OCI-LY3 (cell line): Measurements from ENCODE around the gene PDCD4.
A peak's percentile ranks its signal among the peaks of the same experiment; 100 is the strongest.

ENCODE experiments used
- H2AFZ ChIP-seq: fragments of 200-600, 300-600 bp; shearing (Covaris generic); 2 replicates; pipeline ENCODE4 v1.6.0; 2014; ENCODE audit warnings: antibody characterized with exemption, low read depth, low read length
- H3K27ac ChIP-seq: fragments of 200-600, 300-600 bp; sonication (generic); 2 replicates; pipeline ENCODE4 v1.5.1; 2014; ENCODE audit warnings: mild to moderate bottlenecking, low read length, moderate library complexity, mixed read lengths
- H3K27me3 ChIP-seq: fragments of 200-600, 300-600 bp; sonication (generic); 2 replicates; pipeline ENCODE4 v1.6.1; 2014; ENCODE audit warnings: low read depth, low read length, mixed read lengths
- H3K36me3 ChIP-seq: fragments of 200-600, 300-600 bp; sonication (generic); replicated peaks from 2 replicates; pipeline ENCODE3; 2014; ENCODE audit warnings: low read depth, low read length, mixed read lengths
- H3K4me1 ChIP-seq: fragments of 300-600, 200-600 bp; sonication (generic); 2 replicates; pipeline ENCODE4 v1.6.1; 2014; ENCODE audit warnings: low read length, mixed read lengths
- H3K4me2 ChIP-seq: fragments of 200-600, 300-600 bp; sonication (generic); 2 replicates; pipeline ENCODE4 v1.6.1; 2014; ENCODE audit warnings: low read length, mixed read lengths
- H3K4me3 ChIP-seq: fragments of 300-600, 200-600 bp; sonication (generic); 2 replicates; pipeline ENCODE4 v1.5.1; 2014; ENCODE audit warnings: antibody characterized with exemption, mild to moderate bottlenecking, low read length, moderate library complexity
- H3K79me2 ChIP-seq: fragments of 300-600, 200-600 bp; shearing (Covaris generic); 2 replicates; pipeline ENCODE4 v1.6.1; 2014; ENCODE audit warnings: mild to moderate bottlenecking, low read length, mixed read lengths
- H3K9ac ChIP-seq: fragments of 300-600, 200-600 bp; shearing (Covaris generic); 2 replicates; pipeline ENCODE4 v1.6.0; 2014; ENCODE audit warnings: mild to moderate bottlenecking, low read length, moderate library complexity
- H3K9me3 ChIP-seq: fragments of 200-600, 300-600 bp; shearing (Covaris generic); 2 replicates; pipeline ENCODE4 v1.6.1; 2014; ENCODE audit warnings: low read length, mixed read lengths; ENCODE audit not compliant: insufficient read depth
- H4K20me1 ChIP-seq: fragments of 200-600, 300-600 bp; sonication (generic); 2 replicates; pipeline ENCODE4 v1.6.1; 2016; ENCODE audit warnings: low read length, mixed read lengths; ENCODE audit not compliant: insufficient read depth
- EZH2phosphoT487 ChIP-seq: fragments of 200-600 bp; shearing (Covaris generic); IDR thresholded peaks from 2 replicates; pipeline ENCODE4 v1.6.1; 2018; ENCODE audit warnings: antibody characterized with exemption, mixed run types, low read depth
- TF ChIP-seq, protein P1 (sequence below): fragments of 200-600, 300-600 bp; sonication (generic); IDR thresholded peaks from 2 replicates; pipeline ENCODE4 v1.5.1; 2014; ENCODE audit warnings: antibody characterized with exemption, low read length, low read depth

PDCD4 gene

DNA sequence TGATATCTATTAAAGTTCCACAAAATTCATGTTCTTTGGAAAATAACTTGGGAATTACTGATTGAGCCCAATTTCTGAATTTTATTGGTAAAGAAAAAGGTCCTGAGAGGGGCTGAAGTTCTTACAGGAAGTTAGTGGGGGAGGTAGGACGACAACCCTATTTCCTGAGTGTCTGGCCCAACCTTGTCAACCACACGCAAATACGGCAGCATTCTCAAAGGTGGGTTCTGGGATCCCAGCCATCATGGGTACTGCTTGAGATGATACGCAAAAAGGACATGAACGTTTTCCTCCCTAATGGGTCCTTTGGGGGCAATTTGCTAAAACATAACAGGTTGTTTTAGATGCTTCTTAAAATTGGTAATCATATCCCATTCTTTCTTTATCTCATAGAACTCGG lies 2.7 kb upstream of the PDCD4 start:
- TF ChIP-seq, protein P1, sequence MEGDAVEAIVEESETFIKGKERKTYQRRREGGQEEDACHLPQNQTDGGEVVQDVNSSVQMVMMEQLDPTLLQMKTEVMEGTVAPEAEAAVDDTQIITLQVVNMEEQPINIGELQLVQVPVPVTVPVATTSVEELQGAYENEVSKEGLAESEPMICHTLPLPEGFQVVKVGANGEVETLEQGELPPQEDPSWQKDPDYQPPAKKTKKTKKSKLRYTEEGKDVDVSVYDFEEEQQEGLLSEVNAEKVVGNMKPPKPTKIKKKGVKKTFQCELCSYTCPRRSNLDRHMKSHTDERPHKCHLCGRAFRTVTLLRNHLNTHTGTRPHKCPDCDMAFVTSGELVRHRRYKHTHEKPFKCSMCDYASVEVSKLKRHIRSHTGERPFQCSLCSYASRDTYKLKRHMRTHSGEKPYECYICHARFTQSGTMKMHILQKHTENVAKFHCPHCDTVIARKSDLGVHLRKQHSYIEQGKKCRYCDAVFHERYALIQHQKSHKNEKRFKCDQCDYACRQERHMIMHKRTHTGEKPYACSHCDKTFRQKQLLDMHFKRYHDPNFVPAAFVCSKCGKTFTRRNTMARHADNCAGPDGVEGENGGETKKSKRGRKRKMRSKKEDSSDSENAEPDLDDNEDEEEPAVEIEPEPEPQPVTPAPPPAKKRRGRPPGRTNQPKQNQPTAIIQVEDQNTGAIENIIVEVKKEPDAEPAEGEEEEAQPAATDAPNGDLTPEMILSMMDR = no peak
- TF ChIP-seq EZH2phosphoT487 = no peak
- Histone ChIP-seq H3K27ac (no peak overlapping the region), H3K79me2 (peaks cover 13% of the 10 kb centered on the region), H3K4me2 (no peak overlapping the region), H4K20me1 (no peaks in the 10 kb centered on the region), H2AFZ (no peak overlapping the region), H3K9me3 (no peaks in the 10 kb centered on the region), H3K4me1 (peaks cover 62% of the 10 kb centered on the region), H3K36me3 (no peaks in the 10 kb centered on the region), H3K9ac (no peak overlapping the region), H3K4me3 (no peak overlapping the region), H3K27me3 (no peaks in the 10 kb centered on the region)

DNA sequence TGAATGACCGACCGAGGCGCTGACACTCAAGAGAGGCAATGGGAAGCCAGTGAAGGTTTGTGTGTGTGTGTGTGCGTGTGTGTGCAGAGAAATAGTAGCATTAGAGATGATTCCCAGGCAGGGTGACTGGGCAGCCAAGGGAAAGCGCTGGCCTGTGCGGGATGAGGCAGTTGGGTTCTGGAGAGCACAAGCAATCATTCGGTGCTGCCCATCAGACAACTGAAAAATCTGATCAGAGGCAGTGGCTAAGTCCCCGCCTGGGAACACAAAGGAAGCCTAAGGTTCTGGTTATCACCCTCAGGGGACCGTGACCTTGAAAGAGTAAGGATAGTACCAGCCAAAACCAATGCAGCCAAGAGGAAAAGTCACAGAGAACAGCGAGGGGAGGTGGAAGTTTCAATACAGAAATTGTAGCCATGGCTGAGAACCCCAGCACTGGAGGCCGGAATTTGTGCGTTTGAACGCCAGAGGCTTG lies 868 bp upstream of the PDCD4 start:
- peak overlapping the region; percentile 89 for H3K4me3 ChIP-seq
- peak overlapping the region; percentile 90 for H3K9ac ChIP-seq
- TF ChIP-seq, protein P1 = no peak
- no peak for TF ChIP-seq EZH2phosphoT487
- H3K4me2 ChIP-seq = peak overlapping the region; percentile 100
- peaks cover 18% of the 10 kb centered on the region for H3K79me2 ChIP-seq
- no peaks in the 10 kb centered on the region for H3K9me3 ChIP-seq
- H2AFZ ChIP-seq = peak overlapping the region; percentile 85; the same call in 1 of the 2 replicates
- H3K4me1 ChIP-seq = peaks cover 50% of the 10 kb centered on the region
- peak overlapping the region; percentile 77 for H3K27ac ChIP-seq
- no peaks in the 10 kb centered on the region for H3K27me3 ChIP-seq
- no peaks in the 10 kb centered on the region for H4K20me1 ChIP-seq
- no peaks in the 10 kb centered on the region for H3K36me3 ChIP-seq

DNA sequence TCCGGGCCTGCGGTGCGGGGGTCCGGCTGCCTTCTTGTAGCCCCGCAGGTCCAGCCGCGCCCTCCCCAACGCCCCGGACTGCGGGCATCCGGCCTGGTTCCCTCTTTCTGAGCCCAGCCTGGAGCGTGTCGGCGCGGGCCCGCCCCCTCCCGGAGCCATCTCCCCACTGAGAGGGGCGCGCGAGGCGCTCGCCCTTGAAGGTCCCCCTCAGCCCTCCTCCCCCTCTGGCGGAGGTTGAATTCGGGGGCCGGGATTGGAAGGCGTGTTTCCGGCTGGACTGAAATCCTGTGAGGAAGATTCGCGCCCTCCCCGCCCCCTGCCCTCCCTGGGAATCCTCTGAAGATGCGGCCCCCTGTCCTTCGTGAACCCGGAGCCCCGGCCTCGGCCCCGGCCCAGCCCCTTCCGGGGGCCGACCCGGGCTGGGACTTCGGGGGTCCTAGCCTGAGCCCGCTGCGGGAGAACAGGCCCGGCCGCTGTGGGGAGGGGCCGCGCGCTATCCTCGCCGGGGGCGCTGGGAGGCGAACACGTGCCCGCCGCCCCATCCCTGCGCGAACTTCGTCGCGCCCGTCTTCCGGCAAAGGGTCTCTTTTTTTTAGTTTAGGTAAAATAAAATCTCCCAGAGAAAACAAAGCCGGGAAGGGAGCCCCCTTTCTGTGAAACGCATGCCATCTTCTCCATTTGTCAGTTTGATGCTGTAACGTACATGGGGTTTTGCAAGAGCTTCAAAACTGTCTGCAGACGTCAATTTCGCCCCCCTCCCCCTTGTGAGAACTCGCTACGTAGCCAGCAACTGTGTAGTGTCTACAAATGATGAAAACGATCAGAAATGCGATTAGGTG lies 636 bp downstream of the PDCD4 start:
- Histone ChIP-seq H3K4me3 (peak overlapping the region; percentile 89), H4K20me1 (no peaks in the 10 kb centered on the region), H3K36me3 (no peaks in the 10 kb centered on the region), H3K4me1 (peaks cover 35% of the 10 kb centered on the region), H3K9ac (peak overlapping the region; percentile 90), H2AFZ (peak overlapping the region; percentile 78; the same call in 1 of the 2 replicates), H3K4me2 (peak overlapping the region; percentile 100), H3K27ac (peak overlapping the region; percentile 77), H3K9me3 (no peaks in the 10 kb centered on the region), H3K27me3 (no peaks in the 10 kb centered on the region), H3K79me2 (peaks cover 18% of the 10 kb centered on the region)
- TF ChIP-seq, protein P1 = peak; percentile 22; the same call in 1 of the 2 replicates
- TF ChIP-seq EZH2phosphoT487 = no peak
